ENCODE measurements around the gene WNT4.
"Not testable (repeated sequence)": the region's sequence is repeated elsewhere in the genome, so short reads cannot be mapped to it uniquely, and the experiment has no call there.

The WNT4 gene

DNA sequence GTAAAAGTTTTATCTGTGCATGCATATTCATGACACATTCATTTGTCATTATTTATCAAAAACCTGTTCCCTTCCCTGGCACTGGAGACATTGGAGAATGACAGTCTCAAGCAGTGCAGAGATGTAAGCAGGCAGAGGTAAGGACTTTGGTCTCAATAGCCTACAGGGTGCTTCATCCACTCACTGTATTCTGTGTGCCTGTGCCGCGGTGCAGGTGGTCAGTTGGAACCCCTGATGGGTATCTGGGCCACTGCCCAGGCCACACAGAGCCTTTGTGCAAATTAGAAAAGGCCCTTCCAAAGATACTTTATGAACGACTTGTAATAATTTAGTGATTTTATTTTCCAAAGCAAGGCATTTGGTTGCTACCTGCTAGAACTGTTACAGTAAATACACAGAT is 46.4 kb downstream of the WNT4 start:
- H3K36me3 ChIP-seq (ENCODE audit: control insufficient read depth, insufficient read depth, low read length), result peaks cover 21% of the 10 kb centered on the region
- H3K4me1 ChIP-seq (ENCODE audit: control insufficient read depth, insufficient read depth, low read length), result no peaks in the 10 kb centered on the region
- no peaks in the 10 kb centered on the region for H3K27me3 ChIP-seq (ENCODE audit: control insufficient read depth, insufficient read depth, low read length)
- H3K9ac ChIP-seq (ENCODE audit: low read length), result no peak overlapping the region
- H3K4me3 ChIP-seq (ENCODE audit: low read length), result no peak overlapping the region
- no peak overlapping the region for H3K27ac ChIP-seq (ENCODE audit: low read depth, low read length)

DNA sequence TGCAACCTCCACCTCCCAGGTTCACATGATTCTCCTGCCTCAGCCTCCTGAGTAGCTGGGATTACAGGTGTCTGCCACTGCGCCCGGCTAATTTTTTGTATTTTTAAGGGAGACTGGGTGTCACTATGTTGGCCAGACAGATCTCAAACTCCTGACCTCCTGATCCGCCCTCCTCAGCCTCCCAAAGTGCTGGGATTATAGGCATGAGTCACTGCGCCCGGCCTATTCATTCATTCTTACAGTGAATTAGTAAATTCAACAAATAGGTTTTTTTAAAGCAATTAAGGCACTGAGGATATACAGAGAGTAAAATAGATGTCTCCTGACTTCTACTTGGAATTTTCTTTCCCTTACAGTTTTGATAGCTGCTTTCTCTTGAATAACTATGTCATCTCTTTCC is 46.9 kb downstream of the WNT4 start:
- Histone ChIP-seq H3K27ac (ENCODE audit: low read depth, low read length) (no peak overlapping the region), H3K4me3 (ENCODE audit: low read length) (no peak overlapping the region), H3K4me1 (ENCODE audit: control insufficient read depth, insufficient read depth, low read length) (no peaks in the 10 kb centered on the region), H3K9ac (ENCODE audit: low read length) (no peak overlapping the region), H3K27me3 (ENCODE audit: control insufficient read depth, insufficient read depth, low read length) (no peaks in the 10 kb centered on the region), H3K36me3 (ENCODE audit: control insufficient read depth, insufficient read depth, low read length) (peaks cover 21% of the 10 kb centered on the region)

DNA sequence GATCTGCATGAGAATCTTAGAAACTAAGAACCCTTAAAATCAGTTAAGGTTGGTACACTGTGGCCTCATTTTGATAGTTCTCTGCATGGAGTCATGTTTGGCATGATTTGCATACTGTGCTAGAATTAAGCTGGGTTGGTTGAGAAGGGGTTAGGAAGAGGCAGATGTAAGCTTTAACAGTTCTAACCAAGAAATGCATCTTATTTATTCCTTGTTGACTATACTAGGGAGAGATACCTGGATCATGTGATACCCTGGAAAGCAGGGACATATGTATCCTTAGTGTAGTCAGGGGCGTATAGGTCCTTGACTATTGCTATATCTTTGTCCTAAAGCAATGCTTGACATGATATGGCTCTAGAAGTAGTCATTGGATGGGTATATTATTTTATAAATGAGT is 49.4 kb downstream of the WNT4 start:
- Histone ChIP-seq H3K4me3 (ENCODE audit: low read length) (no peak overlapping the region), H3K9ac (ENCODE audit: low read length) (no peak overlapping the region), H3K27me3 (ENCODE audit: control insufficient read depth, insufficient read depth, low read length) (no peaks in the 10 kb centered on the region), H3K36me3 (ENCODE audit: control insufficient read depth, insufficient read depth, low read length) (peaks cover 13% of the 10 kb centered on the region), H3K27ac (ENCODE audit: low read depth, low read length) (no peak overlapping the region), H3K4me1 (ENCODE audit: control insufficient read depth, insufficient read depth, low read length) (peaks cover 13% of the 10 kb centered on the region)

DNA sequence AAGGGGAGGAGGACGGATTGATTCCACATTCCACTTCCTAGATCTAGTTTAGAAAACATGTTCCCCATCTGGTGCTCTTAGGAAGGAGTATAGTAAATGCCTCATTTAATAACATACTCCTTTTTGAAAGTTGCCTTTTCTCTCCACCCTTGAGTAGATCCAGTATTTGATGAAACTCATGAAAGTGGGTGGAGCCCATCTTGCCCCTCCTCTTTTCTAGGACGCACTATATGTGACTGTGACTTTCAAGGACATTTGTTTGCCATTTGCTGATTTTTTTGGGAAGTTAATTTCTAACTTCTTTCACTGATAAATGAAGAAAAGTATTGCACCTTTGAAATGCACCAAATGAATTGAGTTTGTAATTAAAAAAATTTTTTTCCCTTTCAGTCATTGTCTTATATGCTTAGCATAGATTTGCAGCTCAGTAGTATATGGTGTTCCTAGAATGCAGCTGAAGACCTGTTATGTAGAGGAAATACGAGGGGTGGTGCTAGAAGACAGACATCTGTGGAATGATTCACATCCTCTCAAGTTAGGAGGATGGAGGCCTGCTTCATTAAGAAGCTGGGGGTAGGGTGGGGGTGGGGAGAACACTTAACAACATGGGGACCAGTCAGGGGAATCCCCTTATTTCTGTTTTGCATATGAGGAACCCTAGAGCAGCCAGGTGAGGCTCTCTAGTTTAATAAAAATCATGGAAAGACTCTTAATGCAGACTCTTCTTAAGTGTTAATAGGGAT is 50.7 kb downstream of the WNT4 start:
- not testable (repeated sequence) for H3K9ac ChIP-seq (ENCODE audit: low read length); H3K27me3 ChIP-seq (ENCODE audit: control insufficient read depth, insufficient read depth, low read length); H3K27ac ChIP-seq (ENCODE audit: low read depth, low read length); H3K4me3 ChIP-seq (ENCODE audit: low read length)
- Histone ChIP-seq H3K4me1 (ENCODE audit: control insufficient read depth, insufficient read depth, low read length) (peaks cover 13% of the 10 kb centered on the region), H3K36me3 (ENCODE audit: control insufficient read depth, insufficient read depth, low read length) (peaks cover 17% of the 10 kb centered on the region)

DNA sequence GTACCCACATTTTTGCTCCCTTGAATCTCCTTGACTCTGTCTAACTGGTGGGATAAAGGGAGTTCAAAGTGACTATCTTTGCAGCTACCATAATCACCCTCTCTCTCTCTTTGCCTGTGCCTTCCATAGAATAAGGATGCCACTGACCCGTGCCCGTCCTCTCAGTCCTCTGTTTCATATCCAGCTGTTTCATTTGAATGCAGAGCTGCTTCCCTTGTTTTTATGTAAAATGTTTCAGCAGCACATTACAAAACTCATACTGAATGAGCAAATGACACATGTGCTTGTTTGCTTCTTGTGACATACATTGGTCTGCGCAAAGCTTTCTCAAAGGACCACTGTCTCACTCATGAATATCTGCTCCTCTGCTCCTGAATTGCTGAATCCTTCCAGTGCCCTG is 52.0 kb downstream of the WNT4 start:
- Histone ChIP-seq H3K4me3 (ENCODE audit: low read length) (no peak overlapping the region), H3K27me3 (ENCODE audit: control insufficient read depth, insufficient read depth, low read length) (no peaks in the 10 kb centered on the region), H3K4me1 (ENCODE audit: control insufficient read depth, insufficient read depth, low read length) (peaks cover 13% of the 10 kb centered on the region), H3K27ac (ENCODE audit: low read depth, low read length) (no peak overlapping the region), H3K9ac (ENCODE audit: low read length) (no peak overlapping the region), H3K36me3 (ENCODE audit: control insufficient read depth, insufficient read depth, low read length) (peaks cover 15% of the 10 kb centered on the region)

DNA sequence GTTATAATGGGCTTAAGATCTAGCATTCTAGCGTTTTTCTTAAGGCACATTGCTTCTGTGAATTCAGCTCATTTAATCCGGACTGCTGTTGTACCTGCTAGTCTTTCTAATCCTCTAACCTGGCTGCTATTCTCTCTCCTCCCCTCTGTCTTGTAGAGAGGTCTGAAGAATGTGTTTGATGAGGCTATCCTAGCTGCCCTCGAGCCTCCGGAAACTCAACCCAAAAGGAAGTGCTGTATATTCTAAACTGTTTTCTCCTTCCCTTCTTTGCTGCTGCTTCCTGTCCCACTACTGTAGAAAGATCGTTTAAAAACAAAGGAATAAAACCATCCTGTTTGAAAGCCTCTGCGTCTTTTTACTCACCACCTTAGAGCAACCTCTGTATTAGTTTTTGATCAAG is 53.1 kb downstream of the WNT4 start:
- H3K27me3 ChIP-seq (ENCODE audit: control insufficient read depth, insufficient read depth, low read length), result no peaks in the 10 kb centered on the region
- H3K4me1 ChIP-seq (ENCODE audit: control insufficient read depth, insufficient read depth, low read length), result peaks cover 13% of the 10 kb centered on the region
- H3K4me3 ChIP-seq (ENCODE audit: low read length), result no peak overlapping the region
- H3K9ac ChIP-seq (ENCODE audit: low read length), result no peak overlapping the region
- no peak overlapping the region for H3K27ac ChIP-seq (ENCODE audit: low read depth, low read length)
- peaks cover 13% of the 10 kb centered on the region for H3K36me3 ChIP-seq (ENCODE audit: control insufficient read depth, insufficient read depth, low read length)

DNA sequence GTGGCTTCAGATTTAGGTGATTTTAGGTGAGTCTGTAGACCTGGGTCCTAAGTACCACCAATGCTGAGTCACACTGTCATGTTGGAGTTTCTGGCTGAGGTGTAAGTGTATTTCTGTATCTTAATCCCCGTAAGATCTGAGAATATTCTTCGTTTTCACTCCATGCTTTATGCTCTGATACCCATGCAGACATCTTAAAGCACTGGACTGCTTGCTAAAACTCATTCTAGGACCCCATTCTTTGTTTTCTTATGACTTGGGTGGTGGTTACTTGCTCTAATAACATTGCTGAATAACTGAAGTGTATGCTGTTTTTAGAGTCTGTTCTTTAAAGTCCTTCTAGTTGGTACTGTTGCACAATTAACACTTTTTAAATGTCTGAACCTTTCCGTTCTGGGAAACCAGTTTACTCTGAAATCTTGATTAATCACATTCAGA is 53.7 kb downstream of the WNT4 start:
- Histone ChIP-seq H3K27ac (ENCODE audit: low read depth, low read length) (no peak overlapping the region), H3K36me3 (ENCODE audit: control insufficient read depth, insufficient read depth, low read length) (peaks cover 13% of the 10 kb centered on the region), H3K27me3 (ENCODE audit: control insufficient read depth, insufficient read depth, low read length) (no peaks in the 10 kb centered on the region), H3K4me3 (ENCODE audit: low read length) (no peak overlapping the region), H3K4me1 (ENCODE audit: control insufficient read depth, insufficient read depth, low read length) (peaks cover 13% of the 10 kb centered on the region), H3K9ac (ENCODE audit: low read length) (no peak overlapping the region)

DNA sequence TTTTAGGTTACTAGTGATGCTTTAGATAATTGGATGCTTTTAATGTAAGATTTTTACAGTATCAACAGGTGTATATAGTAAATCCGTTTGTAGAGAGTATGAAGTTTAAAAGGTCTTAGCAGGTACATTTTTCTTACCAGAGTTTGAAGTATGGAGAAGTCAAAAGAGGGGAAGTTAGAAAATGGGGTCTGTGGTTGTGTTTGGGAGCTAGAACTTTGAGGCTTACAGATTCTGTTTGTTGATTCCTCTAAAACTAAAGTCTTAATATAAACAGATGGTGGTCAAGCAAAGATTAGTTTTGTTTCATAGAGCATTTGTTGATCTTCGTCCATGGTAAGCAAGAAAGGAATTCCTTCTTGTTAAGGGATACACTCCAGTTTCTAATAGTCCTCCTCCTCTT is 54.6 kb downstream of the WNT4 start:
- Histone ChIP-seq H3K27me3 (ENCODE audit: control insufficient read depth, insufficient read depth, low read length) (no peaks in the 10 kb centered on the region), H3K4me3 (ENCODE audit: low read length) (no peak overlapping the region), H3K4me1 (ENCODE audit: control insufficient read depth, insufficient read depth, low read length) (peaks cover 13% of the 10 kb centered on the region), H3K9ac (ENCODE audit: low read length) (no peak overlapping the region), H3K36me3 (ENCODE audit: control insufficient read depth, insufficient read depth, low read length) (peaks cover 9% of the 10 kb centered on the region), H3K27ac (ENCODE audit: low read depth, low read length) (no peak overlapping the region)

DNA sequence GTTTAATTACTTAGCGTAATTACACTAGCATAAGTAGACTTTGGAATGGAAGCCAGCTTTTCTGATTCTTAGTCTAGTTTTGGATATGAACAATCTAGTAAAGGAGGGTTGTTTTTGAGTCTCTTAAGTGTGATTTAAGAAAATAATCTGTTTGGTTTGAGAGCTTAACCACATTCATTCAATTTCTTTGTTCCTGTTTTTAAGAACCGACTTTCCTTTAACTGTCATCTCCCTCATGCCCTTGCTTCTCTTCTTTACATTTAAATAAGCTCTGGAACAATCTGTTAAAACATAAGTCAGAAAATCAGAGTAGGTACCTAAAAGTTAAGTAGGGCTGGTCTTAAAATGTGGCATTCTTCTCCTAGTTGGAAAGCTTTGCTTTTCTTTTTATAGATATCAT is 62.7 kb downstream of the WNT4 start:
- Histone ChIP-seq H3K9ac (ENCODE audit: low read length) (no peak overlapping the region), H3K4me1 (ENCODE audit: control insufficient read depth, insufficient read depth, low read length) (peaks cover 20% of the 10 kb centered on the region), H3K27ac (ENCODE audit: low read depth, low read length) (no peak overlapping the region), H3K36me3 (ENCODE audit: control insufficient read depth, insufficient read depth, low read length) (peaks cover 4% of the 10 kb centered on the region), H3K4me3 (ENCODE audit: low read length) (no peak overlapping the region), H3K27me3 (ENCODE audit: control insufficient read depth, insufficient read depth, low read length) (no peaks in the 10 kb centered on the region)

DNA sequence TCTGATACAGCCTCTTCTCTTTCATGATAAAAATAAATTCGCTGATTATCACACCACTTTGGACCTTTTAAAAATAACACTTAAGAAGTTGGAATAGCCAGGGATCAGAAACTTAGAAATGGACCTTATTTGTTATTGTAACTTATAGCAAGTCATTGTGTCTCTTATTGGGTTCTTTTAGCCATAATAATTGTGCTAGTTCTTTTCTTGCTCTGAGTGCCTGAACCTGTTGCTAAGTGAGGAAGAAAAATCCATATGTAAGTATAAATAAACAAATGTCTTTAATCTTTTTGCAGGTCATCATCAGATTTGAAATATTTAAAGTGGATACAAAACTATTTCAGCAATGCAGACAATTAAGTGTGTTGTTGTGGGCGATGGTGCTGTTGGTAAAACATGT is 64.8 kb downstream of the WNT4 start:
- H3K4me1 ChIP-seq (ENCODE audit: control insufficient read depth, insufficient read depth, low read length), result peaks cover 20% of the 10 kb centered on the region
- H3K9ac ChIP-seq (ENCODE audit: low read length), result no peak overlapping the region
- H3K36me3 ChIP-seq (ENCODE audit: control insufficient read depth, insufficient read depth, low read length), result peaks cover 4% of the 10 kb centered on the region
- no peak overlapping the region for H3K27ac ChIP-seq (ENCODE audit: low read depth, low read length)
- no peaks in the 10 kb centered on the region for H3K27me3 ChIP-seq (ENCODE audit: control insufficient read depth, insufficient read depth, low read length)
- no peak overlapping the region for H3K4me3 ChIP-seq (ENCODE audit: low read length)

DNA sequence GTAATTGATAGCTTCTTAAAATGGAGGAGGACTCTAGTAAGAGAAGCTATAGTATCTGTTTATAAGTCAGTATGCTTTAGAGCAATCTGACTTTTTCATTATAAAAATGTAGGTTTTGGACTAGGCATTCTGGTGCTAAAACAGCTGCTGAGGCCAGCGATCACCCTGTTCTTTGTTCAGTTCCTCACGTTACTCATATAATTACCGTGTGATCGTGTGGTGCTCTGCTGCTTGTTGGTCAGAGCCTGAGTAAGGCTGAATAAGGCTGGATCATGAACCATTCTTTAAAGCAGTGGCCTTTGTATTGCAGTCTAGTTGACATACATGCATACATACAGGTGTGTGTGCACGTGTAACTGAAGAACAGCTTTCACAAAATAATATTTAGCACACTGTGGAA is 65.2 kb downstream of the WNT4 start:
- H3K27ac ChIP-seq (ENCODE audit: low read depth, low read length), result no peak overlapping the region
- peaks cover 4% of the 10 kb centered on the region for H3K36me3 ChIP-seq (ENCODE audit: control insufficient read depth, insufficient read depth, low read length)
- no peak overlapping the region for H3K4me3 ChIP-seq (ENCODE audit: low read length)
- H3K4me1 ChIP-seq (ENCODE audit: control insufficient read depth, insufficient read depth, low read length), result peaks cover 20% of the 10 kb centered on the region
- no peak overlapping the region for H3K9ac ChIP-seq (ENCODE audit: low read length)
- H3K27me3 ChIP-seq (ENCODE audit: control insufficient read depth, insufficient read depth, low read length), result no peaks in the 10 kb centered on the region

DNA sequence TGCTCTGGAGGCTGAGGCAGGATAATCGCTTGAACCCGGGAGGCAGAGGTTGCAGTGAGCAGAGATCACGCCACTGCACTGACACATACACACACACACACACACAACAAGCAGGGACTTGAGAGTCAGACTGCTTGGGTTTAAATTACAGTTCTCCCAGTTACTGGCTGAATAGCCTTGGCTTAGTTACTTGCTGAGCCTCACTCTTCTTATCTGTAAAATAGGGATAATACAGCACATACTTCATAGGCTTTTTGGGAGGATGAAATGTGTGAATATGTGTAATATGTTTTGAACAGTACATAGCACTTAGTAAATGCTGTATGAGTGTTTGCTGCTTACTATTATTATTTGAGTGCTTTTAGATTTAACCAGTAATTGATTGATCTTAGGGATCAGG is 66.6 kb downstream of the WNT4 start:
- Histone ChIP-seq H3K27ac (ENCODE audit: low read depth, low read length) (no peak overlapping the region), H3K4me1 (ENCODE audit: control insufficient read depth, insufficient read depth, low read length) (peaks cover 20% of the 10 kb centered on the region), H3K9ac (ENCODE audit: low read length) (no peak overlapping the region), H3K27me3 (ENCODE audit: control insufficient read depth, insufficient read depth, low read length) (no peaks in the 10 kb centered on the region), H3K4me3 (ENCODE audit: low read length) (peak overlapping the region; percentile 16), H3K36me3 (ENCODE audit: control insufficient read depth, insufficient read depth, low read length) (no peaks in the 10 kb centered on the region)

DNA sequence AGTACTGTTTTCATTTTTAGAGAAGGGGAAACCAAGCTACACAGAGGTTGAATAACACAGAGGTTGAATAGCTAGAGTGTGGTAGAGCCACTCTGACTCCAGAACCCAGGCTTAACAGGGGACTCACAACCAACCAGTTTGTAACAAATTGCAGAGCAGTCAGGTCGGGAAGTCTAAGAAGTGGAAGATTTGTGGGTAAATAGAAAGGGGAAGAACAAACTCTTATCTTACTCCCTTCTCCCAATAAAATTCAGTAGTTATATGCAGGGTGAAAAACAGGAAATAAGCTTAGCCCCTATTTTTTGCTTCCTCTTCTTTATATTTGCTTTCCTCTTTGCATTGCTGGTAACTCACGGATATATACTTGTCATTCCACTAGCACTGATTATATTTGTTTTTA is 67.2 kb downstream of the WNT4 start:
- Histone ChIP-seq H3K27me3 (ENCODE audit: control insufficient read depth, insufficient read depth, low read length) (no peaks in the 10 kb centered on the region), H3K27ac (ENCODE audit: low read depth, low read length) (no peak overlapping the region), H3K4me3 (ENCODE audit: low read length) (no peak overlapping the region), H3K4me1 (ENCODE audit: control insufficient read depth, insufficient read depth, low read length) (peaks cover 20% of the 10 kb centered on the region), H3K36me3 (ENCODE audit: control insufficient read depth, insufficient read depth, low read length) (no peaks in the 10 kb centered on the region), H3K9ac (ENCODE audit: low read length) (no peak overlapping the region)
